Right lobe of liver (tissue), 4 donors: ENCODE results near the gene WSCD2.

Experiments
- CTCF ChIP-seq, 4 donors: fragments of 200-600 bp in 3 of 4; fragments of 450-650 bp in 1 of 4; IDR thresholded peaks; one replicate each; pipeline versions ENCODE4 v1.5.1 to v1.8.0; 2016 to 2022; ENCODE audit warnings: antibody characterized with exemption in 4 of 4, mild to moderate bottlenecking in 2 of 4
- POLR2A ChIP-seq: fragments of 450-650 bp; IDR thresholded peaks from one replicate; pipeline ENCODE4 v1.6.1; 2017; ENCODE audit warnings: antibody characterized with exemption, mild to moderate bottlenecking
- donor health status: DM: no; HTN: no; CAD: no.
- donor health status: DM: no; HTN: no; CAD: no.
- donor health status: DM: no; HTN: yes; CAD: no.

- TF ChIP-seq POLR2A (no peak), CTCF (IDR thresholded peaks at IDR 0.05) (no peak)
Measured at GRCh38 chr12:108270849-108271143, 141.7 kb downstream of the WSCD2 start.
